ENCODE measurements around the gene CAMTA1.

Gene CAMTA1

GRCh38 chr1:7678491-7679158, 893.4 kb downstream of the CAMTA1 start:
- in situ Hi-C loops (cut with MboI; ENCODE audit: low sequenced_read_pairs, unreplicated experiment) = no loop called here
- no peak for DNase-seq (ENCODE audit: low spot score)
- TF ChIP-seq CTCF (IDR thresholded peaks at IDR 0.05; ENCODE audit: borderline replicate concordance, control extremely low read depth, extremely low read depth, insufficient read depth, missing control alignments) = no peak

GRCh38 chr1:7679159-7679872, 894.1 kb downstream of the CAMTA1 start:
- DNase-seq (ENCODE audit: low spot score) = no peak
- TF ChIP-seq CTCF (IDR thresholded peaks at IDR 0.05; ENCODE audit: borderline replicate concordance, control extremely low read depth, extremely low read depth, insufficient read depth, missing control alignments) = no peak
- in situ Hi-C loops (cut with MboI; ENCODE audit: low sequenced_read_pairs, unreplicated experiment) = no loop called here

GRCh38 chr1:7679873-7680206, 894.6 kb downstream of the CAMTA1 start:
- in situ Hi-C loops (cut with MboI; ENCODE audit: low sequenced_read_pairs, unreplicated experiment) = no loop called here
- no peak for DNase-seq (ENCODE audit: low spot score)
- TF ChIP-seq CTCF (IDR thresholded peaks at IDR 0.05; ENCODE audit: borderline replicate concordance, control extremely low read depth, extremely low read depth, insufficient read depth, missing control alignments) = no peak

GRCh38 chr1:7680207-7680954, 895.1 kb downstream of the CAMTA1 start:
- TF ChIP-seq CTCF (IDR thresholded peaks at IDR 0.05; ENCODE audit: borderline replicate concordance, control extremely low read depth, extremely low read depth, insufficient read depth, missing control alignments) = no peak
- in situ Hi-C loops (cut with MboI; ENCODE audit: low sequenced_read_pairs, unreplicated experiment) = no loop called here
- peak; percentile 74 for DNase-seq (ENCODE audit: low spot score)

GRCh38 chr1:7680955-7681268, 895.7 kb downstream of the CAMTA1 start:
- TF ChIP-seq CTCF (IDR thresholded peaks at IDR 0.05; ENCODE audit: borderline replicate concordance, control extremely low read depth, extremely low read depth, insufficient read depth, missing control alignments) = no peak
- no peak for DNase-seq (ENCODE audit: low spot score)
- in situ Hi-C loops (cut with MboI; ENCODE audit: low sequenced_read_pairs, unreplicated experiment) = no loop called here

GRCh38 chr1:7681401-7681800, 896.1 kb downstream of the CAMTA1 start:
- TF ChIP-seq CTCF (IDR thresholded peaks at IDR 0.05; ENCODE audit: borderline replicate concordance, control extremely low read depth, extremely low read depth, insufficient read depth, missing control alignments) = no peak
- no peak for DNase-seq (ENCODE audit: low spot score)
- in situ Hi-C loops (cut with MboI; ENCODE audit: low sequenced_read_pairs, unreplicated experiment) = no loop called here
